Spleen (tissue), 11 donors: ENCODE results near the gene KIF18B. TPM values are rescaled to one million over a fixed set of nuclear protein-coding genes. Genes with fewer than 3 reads are reported as not detected.

Experiments
- DNase-seq: peaks from one replicate; pipeline ENCODE4 v3.0.0-alpha.2; 2020
- H3K27ac ChIP-seq, 8 donors: fragments of 200-600 bp; sonication (generic) in 7 of 8; 1 replicate in 4 of 8; 2 replicates in 4 of 8; pipeline versions ENCODE4 v1.5.0 to v1.8.0; 2016 to 2021; ENCODE audit warnings: inconsistent platforms in 4 of 8, mild to moderate bottlenecking in 4 of 8, moderate library complexity in 1 of 8
- H3K27me3 ChIP-seq, 7 donors: fragments of 200-600 bp; sonication (generic) in 6 of 7; replicated peaks in 1 of 7; 1 replicate in 4 of 7; 2 replicates in 3 of 7; pipeline versions ENCODE4 v1.5.0 to v1.8.0; 2016 to 2021; ENCODE audit warnings: inconsistent platforms in 3 of 7, mild to moderate bottlenecking in 1 of 7
- H3K36me3 ChIP-seq, 6 donors: fragments of 200-600 bp; sonication (generic) in 5 of 6; 1 replicate in 4 of 6; 2 replicates in 2 of 6; pipeline versions ENCODE4 v1.5.0 to v1.8.0; 2016 to 2021; ENCODE audit warnings: inconsistent platforms in 2 of 6
- H3K4me1 ChIP-seq, 6 donors: fragments of 200-600 bp; sonication (generic) in 5 of 6; 1 replicate in 3 of 6; 2 replicates in 3 of 6; pipeline versions ENCODE4 v1.5.0 to v1.8.0; 2016 to 2021; ENCODE audit warnings: inconsistent platforms in 3 of 6
- H3K4me3 ChIP-seq, 8 donors: fragments of 200-600 bp; sonication (generic) in 7 of 8; 1 replicate in 4 of 8; 2 replicates in 4 of 8; pipeline versions ENCODE4 v1.5.0 to v1.8.0; 2016 to 2021; ENCODE audit warnings: inconsistent platforms in 4 of 8, mild to moderate bottlenecking in 4 of 8, moderate library complexity in 2 of 8
- H3K9me3 ChIP-seq, 8 donors: fragments of 200-600 bp; sonication (generic) in 7 of 8; 1 replicate in 4 of 8; 2 replicates in 4 of 8; pipeline versions ENCODE4 v1.5.0 to v1.8.0; 2016 to 2021; ENCODE audit warnings: inconsistent platforms in 4 of 8
- POLR2A ChIP-seq, 3 donors: fragments of 450-650 bp; IDR thresholded peaks; one replicate each; pipeline ENCODE4 v1.5.1; 2017; ENCODE audit warnings: antibody characterized with exemption in 3 of 3, mild to moderate bottlenecking in 1 of 3
- POLR2AphosphoS5 ChIP-seq, 3 donors: sonication (generic); formaldehyde crosslinking; IDR thresholded peaks; one replicate each; pipeline ENCODE4 v1.5.1; 2017; ENCODE audit warnings: antibody characterized with exemption in 3 of 3
- WGBS, 5 donors: extraction: QIAGEN DNeasy Blood & Tissue Kit in 3 of 5; methylation state at CpG; one replicate each; pipeline versions ENCODE4 v1.1.5 to v1.1.7; 2013 to 2018; 5-methylcytosine and 5-hydroxymethylcytosine counted together
- intact Hi-C: fragments of 100-400 bp; cut with DNase I; formaldehyde crosslinking; loops from one replicate; pipeline ENCODE4 v1.15.0; 2023; ENCODE audit warnings: low total_unique reads
- polyA plus RNA-seq, 3 donors: library from polyadenylated mRNA; stranded (reverse); fragments of 200-250 nt; gene quantifications; one replicate each; pipeline ENCODE4 v1.2.1, GENCODE V29; 2013
- total RNA-seq, 7 donors: library from RNA; depleted of rRNA in 3 of 7; stranded (reverse); fragments of >200 nt in 3 of 7; fragmentation: NEBNext Ultra II Directional in 4 of 7; extraction: Animal tissue kit (Norgen Biotek cat#: 25700) in 4 of 7; gene quantifications; one replicate each; pipeline versions ENCODE4 v1.1.0 to v1.2.1, GENCODE V29; 2016 to 2021
- TF ChIP-seq, protein P1 (sequence below), 11 experiments: fragments of 200-600 bp in 7 of 11; fragments of 450-650 bp in 4 of 11; sonication (generic) in 4 of 11; IDR thresholded peaks in 8 of 11; conservative IDR thresholded peaks in 3 of 11; 1 replicate in 7 of 11; 2 replicates in 4 of 11; pipeline versions ENCODE4 v1.4.0 to v1.8.0; 2016 to 2021; ENCODE audit warnings: antibody characterized with exemption in 11 of 11, inconsistent platforms in 4 of 11, mild to moderate bottlenecking in 1 of 11
- donor health status: healthy with polysubstance abuse.
- donor health status: DM: no; HTN: no; CAD: no; lungs with moderate emphysema.
- donor health status: DM: no; HTN: no; CAD: no.
- donor health status: Bipolar disorder and iron deficiency.
- donor health status: healthy.
- donor health status: DM: no; HTN: no; CAD: no.
- donor health status: DM: yes; HTN: yes; CAD: no.

KIF18B gene
- total and polyA plus RNA-seq, 10 donors: 0.26 to 5.8 (median 1.9) TPM

DNA sequence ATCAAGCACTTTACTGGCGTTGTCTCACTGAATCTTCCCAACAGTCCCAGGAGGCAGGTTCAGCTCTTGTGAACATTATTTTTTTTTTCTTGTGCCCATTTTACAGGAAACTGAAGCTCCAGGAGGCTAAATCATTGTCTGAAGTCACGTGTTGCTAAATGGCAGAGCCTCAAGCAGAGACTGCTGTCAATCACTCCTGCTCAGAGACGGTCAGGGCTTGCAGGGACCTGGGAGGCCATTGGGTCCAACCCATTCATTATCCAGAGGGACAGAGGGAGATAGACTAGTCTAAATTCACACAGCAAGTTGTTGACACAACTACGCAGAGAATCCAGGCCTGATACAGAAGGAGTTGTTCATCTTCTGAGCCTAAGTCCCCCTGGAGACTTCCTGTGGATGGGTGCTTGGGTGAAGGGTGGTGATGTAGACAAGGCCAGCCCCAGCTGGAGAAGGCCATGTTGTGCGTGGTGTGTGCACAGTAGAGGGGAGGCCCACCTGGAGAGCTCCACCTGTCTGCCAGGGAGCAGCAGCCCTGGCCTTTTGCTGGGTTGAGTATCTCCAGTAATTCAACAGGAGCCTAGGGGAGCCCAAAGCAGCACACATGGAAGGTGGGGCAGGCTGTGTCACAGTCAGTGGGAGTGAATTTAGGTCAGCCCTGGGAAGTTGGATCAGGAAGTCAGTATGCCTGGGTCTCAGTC is 44.8 kb upstream of the KIF18B start:
- H3K27me3 ChIP-seq: peaks cover 0 to 45% (median 16%) of the 10 kb centered on the region in 7 donors
- intact Hi-C loops: no loop called here
- no peak overlapping the region for H3K4me3 ChIP-seq
- TF ChIP-seq, protein P1, sequence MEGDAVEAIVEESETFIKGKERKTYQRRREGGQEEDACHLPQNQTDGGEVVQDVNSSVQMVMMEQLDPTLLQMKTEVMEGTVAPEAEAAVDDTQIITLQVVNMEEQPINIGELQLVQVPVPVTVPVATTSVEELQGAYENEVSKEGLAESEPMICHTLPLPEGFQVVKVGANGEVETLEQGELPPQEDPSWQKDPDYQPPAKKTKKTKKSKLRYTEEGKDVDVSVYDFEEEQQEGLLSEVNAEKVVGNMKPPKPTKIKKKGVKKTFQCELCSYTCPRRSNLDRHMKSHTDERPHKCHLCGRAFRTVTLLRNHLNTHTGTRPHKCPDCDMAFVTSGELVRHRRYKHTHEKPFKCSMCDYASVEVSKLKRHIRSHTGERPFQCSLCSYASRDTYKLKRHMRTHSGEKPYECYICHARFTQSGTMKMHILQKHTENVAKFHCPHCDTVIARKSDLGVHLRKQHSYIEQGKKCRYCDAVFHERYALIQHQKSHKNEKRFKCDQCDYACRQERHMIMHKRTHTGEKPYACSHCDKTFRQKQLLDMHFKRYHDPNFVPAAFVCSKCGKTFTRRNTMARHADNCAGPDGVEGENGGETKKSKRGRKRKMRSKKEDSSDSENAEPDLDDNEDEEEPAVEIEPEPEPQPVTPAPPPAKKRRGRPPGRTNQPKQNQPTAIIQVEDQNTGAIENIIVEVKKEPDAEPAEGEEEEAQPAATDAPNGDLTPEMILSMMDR (IDR thresholded peaks at IDR 0.05 in 8 of 11, conservative IDR thresholded peaks at IDR 0.05 in 3 of 11): no peak
- TF ChIP-seq POLR2AphosphoS5 (IDR thresholded peaks at IDR 0.05): no peak
- no peak for TF ChIP-seq POLR2A (IDR thresholded peaks at IDR 0.05)
- 79 to 89% (median 84%) methylated on average over 4 to 5 of the region's 5 CpGs for WGBS, 5 donors
- H3K36me3 ChIP-seq: no peaks in the 10 kb centered on the region
- no peak overlapping the region for H3K27ac ChIP-seq
- H3K9me3 ChIP-seq: no peaks in the 10 kb centered on the region
- peaks cover 0 to 12% (median 4%) of the 10 kb centered on the region in 6 donors for H3K4me1 ChIP-seq
- no peak for DNase-seq

DNA sequence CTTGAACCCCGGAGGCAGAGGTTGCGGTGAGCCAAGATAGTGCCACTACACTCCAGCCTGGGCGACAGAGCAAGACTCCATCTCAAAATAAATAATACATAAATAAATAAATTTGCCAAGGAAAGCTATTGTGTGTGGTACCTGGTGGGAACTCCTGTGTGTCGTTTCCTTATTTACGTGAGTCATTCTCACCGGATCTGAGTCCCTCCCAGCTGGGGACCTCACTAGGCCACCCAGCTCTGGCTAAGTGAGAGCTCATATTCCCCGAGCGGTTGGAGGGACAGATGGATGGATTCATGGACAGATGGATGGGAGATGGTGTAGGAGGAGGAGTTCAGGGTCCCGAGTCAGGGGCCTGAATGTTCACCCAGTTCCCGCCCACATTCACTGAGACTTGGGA is 43.4 kb upstream of the KIF18B start:
- 75 to 83% (median 79%) methylated on average over 10 of the region's 10 CpGs for WGBS, 5 donors
- intact Hi-C loops: no loop called here
- peaks cover 0 to 59% (median 20%) of the 10 kb centered on the region in 7 donors for H3K27me3 ChIP-seq

DNA sequence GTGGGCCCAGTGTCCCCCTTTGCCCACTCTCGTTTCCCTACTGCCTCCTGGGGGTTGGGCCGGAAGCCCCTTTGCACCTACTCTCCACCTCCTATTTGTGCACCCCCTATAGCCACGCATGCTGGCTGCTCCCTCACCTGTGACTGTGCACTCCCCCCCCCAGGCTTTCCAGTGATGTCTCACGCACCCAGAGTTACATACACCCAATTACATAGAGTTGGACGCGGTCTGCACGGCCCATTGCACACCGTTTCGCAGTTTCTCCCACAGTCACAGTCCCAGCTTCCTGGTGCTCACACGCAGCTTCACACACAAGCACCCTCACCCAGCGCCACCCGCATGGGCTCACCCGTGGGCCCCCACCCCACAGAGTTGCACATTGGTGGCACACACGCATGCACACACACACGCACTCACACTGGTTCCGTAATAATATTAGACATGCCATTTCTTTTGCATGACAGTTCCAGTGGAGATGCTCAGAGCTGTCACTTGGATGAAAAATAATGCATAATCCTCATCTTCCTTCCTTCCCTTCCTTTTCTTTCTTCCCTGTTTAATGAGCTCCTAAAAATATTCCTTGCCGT is 42.1 kb upstream of the KIF18B start:
- intact Hi-C loops: no loop called here
- TF ChIP-seq POLR2A (IDR thresholded peaks at IDR 0.05): no peak
- no peak for TF ChIP-seq POLR2AphosphoS5 (IDR thresholded peaks at IDR 0.05)
- TF ChIP-seq, protein P1 (IDR thresholded peaks at IDR 0.05 in 8 of 11, conservative IDR thresholded peaks at IDR 0.05 in 3 of 11): no peak
- DNase-seq: no peak
- Histone ChIP-seq H3K27ac (no peak overlapping the region), H3K36me3 (no peaks in the 10 kb centered on the region), H3K4me3 (no peak overlapping the region), H3K27me3 (peaks cover 0 to 66% (median 20%) of the 10 kb centered on the region in 7 donors), H3K4me1 (peaks cover 0 to 15% (median 8%) of the 10 kb centered on the region in 6 donors), H3K9me3 (no peaks in the 10 kb centered on the region)
- 78 to 88% (median 84%) methylated on average over 17 of the region's 17 CpGs for WGBS, 5 donors

More for the DNA sequence above, 43.4 kb upstream of the KIF18B start:
- Histone ChIP-seq H3K27ac (no peak overlapping the region), H3K9me3 (no peaks in the 10 kb centered on the region), H3K4me3 (no peak overlapping the region), H3K4me1 (peaks cover 0 to 15% (median 8%) of the 10 kb centered on the region in 6 donors), H3K36me3 (no peaks in the 10 kb centered on the region)
- TF ChIP-seq POLR2A (IDR thresholded peaks at IDR 0.05) (no peak), POLR2AphosphoS5 (IDR thresholded peaks at IDR 0.05) (no peak)
- TF ChIP-seq, protein P1 (IDR thresholded peaks at IDR 0.05 in 8 of 11, conservative IDR thresholded peaks at IDR 0.05 in 3 of 11): no peak
- no peak for DNase-seq
